IMR-90 (cell line): ENCODE measurements around the gene RHOF. TPM values are rescaled to one million over a fixed set of nuclear protein-coding genes. Genes with fewer than 3 reads are reported as not detected.

Experiments
- ATAC-seq: fragments of 200-7000 bp; cut with Tn5 transposase; 2 replicates; pipeline ENCODE4 v1.9.1; 2020; ENCODE audit warnings: low read depth, mild to moderate bottlenecking, moderate library complexity
- BruUV-seq: library from RNA; stranded (reverse); fragments of 400-500 nt; replicated peaks from 2 replicates; lab custom pipeline; 2021; lab: Mats Ljungman, UMichigan
- CTCF ChIA-PET: fragments of 300-600 bp; formaldehyde crosslinking; extraction: SDS; loops from one replicate; lab custom pipeline; 2021; ENCODE audit warnings: antibody characterized with exemption; lab: Yijun Ruan, JAX
- POLR2A ChIA-PET: fragments of 300-600 bp; sonication (Branson Sonifier 250); formaldehyde crosslinking; loops from one replicate; lab custom pipeline; 2022; ENCODE audit warnings: antibody characterized with exemption; ENCODE audit not compliant: unreplicated experiment; lab: Charles Lee
- DNase-seq: peaks from one replicate; pipeline ENCODE4 v3.0.0; 2013
- H2AFZ ChIP-seq: replicated peaks from 2 replicates; pipeline ENCODE3; 2013; ENCODE audit warnings: low read length, mild to moderate bottlenecking; ENCODE audit not compliant: poor library complexity
- H2AK5ac ChIP-seq: 2 replicates; pipeline ENCODE4 v1.6.1; 2013; ENCODE audit warnings: low read depth, low read length, inconsistent platforms
- H2AK9ac ChIP-seq: replicated peaks from 2 replicates; pipeline ENCODE3; 2013; ENCODE audit warnings: mild to moderate bottlenecking, low read depth, low read length, moderate library complexity; ENCODE audit not compliant: poor library complexity
- H2BK120ac ChIP-seq: 2 replicates; pipeline ENCODE4 v1.6.1; 2013; ENCODE audit warnings: low read depth, low read length, inconsistent platforms
- H2BK15ac ChIP-seq: 3 replicates; pipeline ENCODE4 v1.6.1; 2013; ENCODE audit warnings: low read depth, low read length, inconsistent platforms
- H2BK20ac ChIP-seq: 2 replicates; pipeline ENCODE4 v1.6.1; 2013; ENCODE audit warnings: low read depth, mild to moderate bottlenecking, inconsistent platforms, low read length, moderate library complexity
- H2BK5ac ChIP-seq: 2 replicates; pipeline ENCODE4 v1.6.1; 2013; ENCODE audit warnings: mild to moderate bottlenecking, low read depth, low read length, inconsistent platforms; ENCODE audit not compliant: poor library complexity, severe bottlenecking
- H3K14ac ChIP-seq: replicated peaks from 2 replicates; pipeline ENCODE4 v1.6.1; 2013; ENCODE audit warnings: low read depth, low read length, inconsistent platforms
- H3K18ac ChIP-seq: 2 replicates; pipeline ENCODE4 v1.6.1; 2013; ENCODE audit warnings: low read depth, low read length, control low read depth
- H3K23ac ChIP-seq: 2 replicates; pipeline ENCODE4 v1.6.1; 2013; ENCODE audit warnings: low read depth, low read length, inconsistent platforms
- H3K27ac ChIP-seq: 2 replicates; pipeline ENCODE4 v1.5.1; 2013; ENCODE audit warnings: mild to moderate bottlenecking, control low read depth, low read length; ENCODE audit not compliant: insufficient read depth
- H3K27me3 ChIP-seq: 2 replicates; pipeline ENCODE4 v1.6.1; 2013; ENCODE audit warnings: low read length; ENCODE audit not compliant: control insufficient read depth, insufficient read depth
- H3K36me3 ChIP-seq: 2 replicates; pipeline ENCODE4 v1.6.1; 2013; ENCODE audit warnings: low read length, mixed read lengths; ENCODE audit not compliant: control insufficient read depth, insufficient read depth
- H3K4ac ChIP-seq: 2 replicates; pipeline ENCODE4 v1.6.1; 2013; ENCODE audit warnings: low read depth, low read length, inconsistent platforms
- H3K4me1 ChIP-seq: 2 replicates; pipeline ENCODE4 v1.6.1; 2013; ENCODE audit warnings: low read length, mixed read lengths; ENCODE audit not compliant: control insufficient read depth, insufficient read depth
- H3K4me2 ChIP-seq: 2 replicates; pipeline ENCODE4 v1.6.1; 2013; ENCODE audit warnings: low read depth, mild to moderate bottlenecking, control low read depth, low read length, moderate library complexity
- H3K4me3 ChIP-seq: 2 replicates; pipeline ENCODE4 v1.5.1; 2013; ENCODE audit warnings: low read depth, mild to moderate bottlenecking, control low read depth, low read length, moderate library complexity; ENCODE audit not compliant: insufficient read depth
- H3K56ac ChIP-seq: 2 replicates; pipeline ENCODE4 v1.6.1; 2013; ENCODE audit warnings: low read length, inconsistent platforms; ENCODE audit not compliant: insufficient read depth; ENCODE audit errors: extremely low read depth
- H3K79me1 ChIP-seq, 2 experiments: 2 replicates each; pipeline ENCODE4 v1.6.1; 2013; ENCODE audit warnings: low read length in 2 of 2, inconsistent platforms in 1 of 2, low read depth in 1 of 2
- H3K9ac ChIP-seq: 2 replicates; pipeline ENCODE4 v1.6.1; 2013; ENCODE audit warnings: low read depth, low read length, control low read depth
- H3K9me1 ChIP-seq: 2 replicates; pipeline ENCODE4 v1.6.1; 2013; ENCODE audit warnings: low read length, inconsistent platforms; ENCODE audit not compliant: insufficient read depth
- H3K9me3 ChIP-seq: 2 replicates; pipeline ENCODE4 v1.6.1; 2013; ENCODE audit warnings: low read length; ENCODE audit not compliant: control insufficient read depth, insufficient read depth
- H4K20me1 ChIP-seq: 2 replicates; pipeline ENCODE4 v1.6.1; 2013; ENCODE audit warnings: low read length, inconsistent platforms; ENCODE audit not compliant: insufficient read depth
- H4K5ac ChIP-seq: 2 replicates; pipeline ENCODE4 v1.6.1; 2013; ENCODE audit warnings: mild to moderate bottlenecking, low read depth, low read length, control low read depth
- H4K8ac ChIP-seq, 2 experiments: 2 replicates each; pipeline ENCODE4 v1.6.1; 2013; ENCODE audit warnings: low read depth in 2 of 2, low read length in 2 of 2, control low read depth in 1 of 2, inconsistent platforms in 1 of 2
- H4K91ac ChIP-seq: 2 replicates; pipeline ENCODE4 v1.6.1; 2013; ENCODE audit warnings: low read depth, low read length, inconsistent platforms; ENCODE audit not compliant: insufficient read depth
- BHLHE40 ChIP-seq: fragments of 150-350 bp; IDR thresholded peaks from 2 replicates; pipeline ENCODE4 v1.6.1; 2016; ENCODE audit warnings: mild to moderate bottlenecking, low read depth, low read length
- CEBPB ChIP-seq: IDR thresholded peaks from 2 replicates; pipeline ENCODE4 v1.6.1; 2012; ENCODE audit warnings: low read depth, low read length, improper control_type of control experiment
- CHD1 ChIP-seq: IDR thresholded peaks from 2 replicates; pipeline ENCODE4 v1.6.1; 2012; ENCODE audit warnings: low read depth, low read length, improper control_type of control experiment
- CTCF ChIP-seq: conservative IDR thresholded peaks from 2 replicates; pipeline ENCODE4 v1.5.1; 2012; ENCODE audit warnings: mild to moderate bottlenecking, low read depth, low read length, improper control_type of control experiment
- ELK1 ChIP-seq: fragments of 150-350 bp; IDR thresholded peaks from 2 replicates; pipeline ENCODE4 v1.6.1; 2016; ENCODE audit warnings: low read depth, mild to moderate bottlenecking, low read length, moderate library complexity, borderline replicate concordance
- MAFK ChIP-seq: IDR thresholded peaks from 2 replicates; pipeline ENCODE4 v1.6.1; 2012; ENCODE audit warnings: low read depth, low read length, improper control_type of control experiment
- MAZ ChIP-seq: IDR thresholded peaks from 2 replicates; pipeline ENCODE4 v1.6.1; 2012; ENCODE audit warnings: low read depth, mild to moderate bottlenecking, low read length, improper control_type of control experiment, moderate library complexity, borderline replicate concordance
- MXI1 ChIP-seq: IDR thresholded peaks from 2 replicates; pipeline ENCODE4 v1.6.1; 2012; ENCODE audit warnings: low read depth, mild to moderate bottlenecking, low read length, moderate library complexity, borderline replicate concordance
- NFE2L2 ChIP-seq: fragments of 150-350 bp; IDR thresholded peaks from 2 replicates; pipeline ENCODE4 v1.6.1; 2016; ENCODE audit warnings: low read depth, mild to moderate bottlenecking, low read length
- POLR2A ChIP-seq: IDR thresholded peaks from 2 replicates; pipeline ENCODE4 v1.6.1; 2012; ENCODE audit warnings: mild to moderate bottlenecking, low read depth, low read length
- RAD21 ChIP-seq: IDR thresholded peaks from 2 replicates; pipeline ENCODE4 v1.6.1; 2012; ENCODE audit warnings: low read length, improper control_type of control experiment
- RCOR1 ChIP-seq: IDR thresholded peaks from 2 replicates; pipeline ENCODE4 v1.6.1; 2012; ENCODE audit warnings: mild to moderate bottlenecking, low read length, improper control_type of control experiment; ENCODE audit not compliant: insufficient replicate concordance
- RFX5 ChIP-seq: IDR thresholded peaks from 2 replicates; pipeline ENCODE4 v1.8.0; 2012; ENCODE audit warnings: low read depth, mild to moderate bottlenecking, low read length, moderate library complexity
- SMC3 ChIP-seq: fragments of 150-350 bp; IDR thresholded peaks from 2 replicates; pipeline ENCODE4 v1.6.1; 2016; ENCODE audit warnings: low read depth, mild to moderate bottlenecking, antibody characterized with exemption, low read length, moderate library complexity
- USF2 ChIP-seq: fragments of 150-350 bp; IDR thresholded peaks from 2 replicates; pipeline ENCODE4 v1.6.1; 2017; ENCODE audit warnings: mild to moderate bottlenecking, antibody characterized with exemption, low read length, low read depth
- WGBS, 2 experiments: methylation state at CpG; one replicate each; pipeline versions ENCODE4 v1.1.5 to v1.1.7; 2013; ENCODE audit warnings: missing lambda C conversion rate in 2 of 2; ENCODE audit not compliant: insufficient read length in 1 of 2; ENCODE audit errors: extremely low coverage in 2 of 2; 5-methylcytosine and 5-hydroxymethylcytosine counted together
- dilution Hi-C: fragments of 300-500 bp; cut with HindIII; formaldehyde crosslinking; loops from one replicate; pipeline ENCODE4 v1.14.3; 2018; ENCODE audit warnings: low sequenced_read_pairs; ENCODE audit not compliant: unreplicated experiment
- in situ Hi-C: fragments of 300-500 bp; cut with MboI; formaldehyde crosslinking; loops from 3 replicates; pipeline ENCODE4 v1.14.3; 2019; ENCODE audit warnings: low sequenced_read_pairs, inconsistent platforms, mixed read lengths
- intact Hi-C: fragments of 100-400 bp; cut with micrococcal nuclease; formaldehyde crosslinking; loops from 2 replicates; pipeline ENCODE4 v1.10.0; 2022
- polyA plus RNA-seq, 3 experiments: library from polyadenylated mRNA; depleted of rRNA; stranded (reverse); fragments of >200 nt; gene quantifications; 2 replicates each; pipeline ENCODE4 v1.2.3, GENCODE V29; 2012; ENCODE audit warnings: low replicate concordance in 1 of 3
- total RNA-seq: library from RNA; depleted of rRNA; stranded (reverse); fragments of >200 nt; gene quantifications from 2 replicates; pipeline ENCODE4 v1.2.3, GENCODE V29; 2012

RHOF gene
- total and polyA plus RNA-seq, 2 of the 4 experiments (the other 2 are of a cell fraction): 3.0 to 5.1 TPM

- intact Hi-C loops: loop anchor here (5.0 kb wide), 1 partner anchor 53 kb away; the partner anchor contains the start of gene TMEM120B
- TF ChIP-seq BHLHE40: peak; percentile 70; the same call in 1 of the 2 replicates
- no peak for TF ChIP-seq CEBPB
- TF ChIP-seq CTCF: no peak
- TF ChIP-seq CHD1: no peak
- peak; percentile 37 for TF ChIP-seq RCOR1
- TF ChIP-seq SMC3: no peak
- TF ChIP-seq ELK1: no peak
- no peak for TF ChIP-seq MAFK
- TF ChIP-seq MAZ: peak; percentile 51; the same call in 1 of the 2 replicates
- no peak for TF ChIP-seq USF2
- TF ChIP-seq RFX5: no peak
- TF ChIP-seq NFE2L2: no peak
- TF ChIP-seq MXI1: no peak
- TF ChIP-seq POLR2A: no peak
- TF ChIP-seq RAD21: no peak
Observed at GRCh38 chr12:121765573-121765972, 27.9 kb downstream of the RHOF start.

More at GRCh38 chr12:121765573-121765972, 27.9 kb downstream of the RHOF start:
- Histone ChIP-seq H3K4me1 (peaks cover 30% of the 10 kb centered on the region), H4K20me1 (no peaks in the 10 kb centered on the region; the same call in 1 of the 2 replicates), H3K27ac (peak overlapping the region; percentile 35), H3K9me3 (no peaks in the 10 kb centered on the region), H3K4me3 (no peak overlapping the region), H2AK5ac (peak overlapping the region; percentile 22; the same call in 1 of the 2 replicates), H3K4ac (peak overlapping the region; percentile 51; the same call in 1 of the 2 replicates), H2BK20ac (0 out of 2 replicates have a peak overlapping the region, but pooled peaks have one; percentile 43), H4K5ac (no peak overlapping the region), H2BK15ac (no peak overlapping the region; the same call in 2 of the 3 replicates), H3K23ac (no peak overlapping the region), H3K4me2 (no peak overlapping the region; the same call in 1 of the 2 replicates), H2BK120ac (peak overlapping the region; percentile 60), H3K27me3 (no peaks in the 10 kb centered on the region), H2AFZ (peak overlapping the region; percentile 67), H3K79me1 (peaks cover 0 to 23% of the 10 kb centered on the region in 2 experiments; a peak in 2 of 4 replicates), H3K9ac (no peak overlapping the region), H4K91ac (peak overlapping the region; percentile 17; the same call in 1 of the 2 replicates), H3K18ac (no peak overlapping the region; the same call in 1 of the 2 replicates), H2BK5ac (peak overlapping the region; percentile 25), H4K8ac (peak overlapping the region in 1 of 2 experiments; percentile 22; a peak in 1 of 4 replicates), H3K14ac (0 out of 2 replicates have a peak overlapping the region, but pooled peaks have one; percentile 10), H3K36me3 (peaks cover 2% of the 10 kb centered on the region; the same call in 1 of the 2 replicates), H3K9me1 (peaks cover 25% of the 10 kb centered on the region), H3K56ac (no peak overlapping the region), H2AK9ac (peak overlapping the region; percentile 87)
- BruUV-seq: no TSS peak
- WGBS, 2 experiments: 40% methylated on average over 1 of the region's 5 CpGs; no CpG with 5 or more reads in 1 of the 2 experiments
- POLR2A ChIA-PET: no interaction called here
- DNase-seq: peak; percentile 97
- CTCF ChIA-PET: interaction anchor here (1.2 kb wide), 1 partner anchor 53 kb away, joined by 6 read pairs; the partner anchor contains the start of gene TMEM120B
- in situ Hi-C loops (no loop called here), dilution Hi-C loops (no loop called here)
- ATAC-seq: peak; percentile 79
